ENCODE data around the gene IKZF5.

GRCh38 chr10:122983898-122984297 lies 24.7 kb downstream of the IKZF5 start:
- TF ChIP-seq MAFK (IDR thresholded peaks at IDR 0.05; ENCODE audit: low read depth, low read length) (no peak), CTCF (conservative IDR thresholded peaks at IDR 0.05; ENCODE audit: low read depth, low read length) (no peak), POLR2A (IDR thresholded peaks at IDR 0.05; ENCODE audit: low read depth, low read length) (no peak), BHLHE40 (IDR thresholded peaks at IDR 0.05; ENCODE audit: low read depth, low read length) (no peak), ELK1 (IDR thresholded peaks at IDR 0.05; ENCODE audit: borderline replicate concordance, low read depth, low read length) (no peak), USF2 (IDR thresholded peaks at IDR 0.05; ENCODE audit: low read depth, low read length) (no peak), RAD21 (IDR thresholded peaks at IDR 0.05; ENCODE audit: low read length) (no peak), SMC3 (IDR thresholded peaks at IDR 0.05; ENCODE audit: low read depth, low read length) (no peak), RFX5 (IDR thresholded peaks at IDR 0.05; ENCODE audit: low read depth, low read length) (no peak), CEBPB (IDR thresholded peaks at IDR 0.05; ENCODE audit: low read depth, low read length) (no peak), FOS (IDR thresholded peaks at IDR 0.05; ENCODE audit: low read depth, low read length) (no peak), CHD1 (IDR thresholded peaks at IDR 0.05; ENCODE audit: low read depth, low read length) (no peak), MXI1 (IDR thresholded peaks at IDR 0.05; ENCODE audit: borderline replicate concordance, low read depth, low read length) (no peak), MAZ (IDR thresholded peaks at IDR 0.05; ENCODE audit: borderline replicate concordance, low read depth, low read length) (no peak)

All from IMR-90 (cell line).